Ectodermal cell (in vitro differentiated cells): ENCODE data around the gene BOC.

ENCODE experiments used
- H3K27ac ChIP-seq: 2 replicates; pipeline ENCODE4 v1.7.0; 2013; ENCODE audit warnings: mild to moderate bottlenecking, low read depth, low read length; ENCODE audit not compliant: insufficient read depth, poor library complexity, severe bottlenecking
- H3K27me3 ChIP-seq: 2 replicates; pipeline ENCODE4 v1.7.0; 2013; ENCODE audit warnings: mild to moderate bottlenecking, low read length; ENCODE audit not compliant: insufficient read depth, control insufficient read depth, poor library complexity, severe bottlenecking
- H3K36me3 ChIP-seq: one replicate; pipeline ENCODE4 v1.7.0; 2013; ENCODE audit warnings: low read length; ENCODE audit not compliant: control insufficient read depth, insufficient read depth
- H3K4me1 ChIP-seq: one replicate; pipeline ENCODE4 v1.7.0; 2013; ENCODE audit warnings: low read length; ENCODE audit not compliant: control insufficient read depth, insufficient read depth
- H3K4me3 ChIP-seq: 2 replicates; pipeline ENCODE4 v1.7.0; 2013; ENCODE audit warnings: low read depth, low read length, control low read depth; ENCODE audit not compliant: insufficient read depth
- H3K9me3 ChIP-seq: 2 replicates; pipeline ENCODE4 v1.7.0; 2013; ENCODE audit warnings: mild to moderate bottlenecking, low read length, moderate library complexity; ENCODE audit not compliant: control insufficient read depth
- WGBS, 2 experiments: methylation state at CpG; one replicate each; pipeline ENCODE4 v1.1.7; 2013; ENCODE audit warnings: missing lambda C conversion rate in 2 of 2; 5-methylcytosine and 5-hydroxymethylcytosine counted together

Gene BOC

DNA sequence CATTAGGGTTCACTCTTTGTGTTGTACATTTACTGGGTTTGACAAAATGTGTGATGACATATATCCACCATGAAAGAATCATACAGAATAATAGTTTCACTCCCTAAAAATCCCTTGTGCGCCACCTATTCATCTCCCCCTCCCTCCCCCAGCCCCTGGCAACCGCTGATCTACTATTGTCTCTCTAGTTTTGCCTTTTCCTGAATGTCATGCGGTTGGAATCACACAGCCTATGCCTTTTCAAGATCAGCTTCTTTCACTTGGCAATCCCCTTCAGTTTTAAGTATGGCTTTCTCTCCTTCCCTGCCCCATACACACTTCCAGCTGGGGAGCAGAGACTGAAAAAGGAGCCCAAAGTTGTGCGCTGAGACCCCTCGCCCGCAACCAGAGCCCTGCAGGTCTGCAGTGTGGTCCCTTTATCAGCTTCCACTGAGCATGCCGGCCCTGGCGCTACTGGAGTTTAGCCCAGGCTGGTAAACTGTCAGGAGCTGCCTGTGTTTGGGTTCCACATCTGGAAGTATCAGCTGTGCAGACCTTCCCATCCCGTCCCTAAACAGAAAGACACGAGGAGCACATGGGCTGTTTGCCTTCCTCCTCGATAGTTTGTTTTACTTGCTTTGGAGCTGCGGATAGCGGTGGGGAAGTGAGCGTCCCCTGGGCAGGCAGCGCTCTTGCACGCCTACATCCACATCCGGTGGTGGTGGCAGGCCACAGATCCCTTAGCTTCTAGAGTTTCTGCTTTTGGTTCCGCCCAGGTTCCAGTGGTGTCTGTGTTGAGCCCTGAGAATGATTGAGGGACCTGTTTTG, 12.3 kb downstream of the BOC start:
- no peak overlapping the region for H3K4me3 ChIP-seq
- no peaks in the 10 kb centered on the region for H3K9me3 ChIP-seq
- no peaks in the 10 kb centered on the region for H3K27me3 ChIP-seq
- H3K27ac ChIP-seq: peak overlapping the region; percentile 50
- peaks cover 65% of the 10 kb centered on the region for H3K36me3 ChIP-seq
- 87 to 88% methylated on average over 18 of the region's 18 CpGs for WGBS, 2 experiments
- H3K4me1 ChIP-seq: peaks cover 92% of the 10 kb centered on the region

DNA sequence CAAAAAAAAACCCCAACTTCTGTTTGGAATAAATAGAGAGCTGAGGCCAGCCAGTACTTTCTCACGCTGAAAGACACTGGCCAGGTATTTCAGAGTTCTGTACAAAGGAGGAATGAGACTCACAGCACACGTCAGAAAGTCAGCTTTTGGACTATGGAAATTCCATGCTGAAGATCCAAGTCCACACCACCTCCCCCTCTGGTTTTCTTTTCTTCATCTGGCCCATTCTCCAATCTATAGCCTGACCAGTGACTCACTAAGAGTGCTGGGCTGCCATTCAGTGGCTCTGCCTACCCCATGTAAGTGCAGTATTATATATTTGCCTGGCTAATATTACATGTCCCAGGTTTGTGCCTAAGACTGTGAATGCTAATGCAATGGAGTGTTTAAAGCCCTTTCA, 13.9 kb downstream of the BOC start:
- Histone ChIP-seq H3K4me3 (no peak overlapping the region), H3K4me1 (peaks cover 86% of the 10 kb centered on the region), H3K9me3 (no peaks in the 10 kb centered on the region), H3K27me3 (no peaks in the 10 kb centered on the region), H3K27ac (no peak overlapping the region), H3K36me3 (peaks cover 50% of the 10 kb centered on the region)
- 93 to 98% methylated on average over 2 of the region's 2 CpGs for WGBS, 2 experiments

DNA sequence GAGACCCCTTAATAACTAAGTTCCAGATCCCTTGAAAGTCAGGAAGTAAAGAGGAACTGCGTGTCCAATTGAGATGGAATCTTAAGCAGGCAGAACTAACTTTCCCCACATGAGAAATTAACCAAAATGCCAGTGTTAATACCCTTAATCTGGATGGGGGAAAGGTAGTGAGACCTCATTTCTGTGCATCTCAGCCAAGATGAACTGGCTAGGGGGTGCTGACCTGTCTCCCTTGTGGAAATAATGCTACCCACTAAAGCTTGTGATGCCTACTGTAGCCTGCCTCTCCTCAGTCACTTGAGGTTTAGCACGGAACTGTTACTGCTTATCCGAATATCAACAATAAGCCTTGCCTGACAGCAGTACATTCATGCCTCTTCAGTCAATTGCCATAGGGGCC, 15.1 kb downstream of the BOC start:
- H3K36me3 ChIP-seq: peaks cover 39% of the 10 kb centered on the region
- WGBS, 2 experiments: 92 to 94% methylated on average over 3 of the region's 3 CpGs
- H3K4me1 ChIP-seq: peaks cover 80% of the 10 kb centered on the region
- no peaks in the 10 kb centered on the region for H3K9me3 ChIP-seq
- H3K4me3 ChIP-seq: no peak overlapping the region
- no peaks in the 10 kb centered on the region for H3K27me3 ChIP-seq
- H3K27ac ChIP-seq: no peak overlapping the region

DNA sequence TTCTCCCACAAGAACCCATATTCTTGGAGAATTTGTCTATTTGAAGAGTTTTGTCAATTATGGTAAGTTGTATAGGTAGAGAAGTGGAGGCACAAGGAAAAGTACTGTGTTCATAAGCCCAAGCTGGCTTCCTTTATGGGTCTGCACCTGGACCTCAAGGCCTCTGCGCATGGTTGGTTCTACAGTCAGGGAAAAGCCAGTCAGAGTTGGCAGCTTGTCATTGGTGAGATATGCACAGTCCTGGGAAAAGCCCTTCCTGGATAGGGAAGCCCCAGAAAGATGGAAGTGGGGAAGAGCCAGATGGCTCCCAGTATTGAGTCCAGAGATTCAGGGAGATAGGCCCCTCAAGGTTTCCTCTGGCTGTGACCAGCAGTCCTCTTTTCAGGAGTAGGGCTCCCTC, 15.8 kb downstream of the BOC start:
- Histone ChIP-seq H3K4me1 (peaks cover 80% of the 10 kb centered on the region), H3K36me3 (peaks cover 33% of the 10 kb centered on the region), H3K27ac (no peak overlapping the region), H3K27me3 (no peaks in the 10 kb centered on the region), H3K4me3 (no peak overlapping the region), H3K9me3 (no peaks in the 10 kb centered on the region)
- WGBS, 2 experiments: 96 to 98% methylated on average over 1 of the region's 1 CpG

DNA sequence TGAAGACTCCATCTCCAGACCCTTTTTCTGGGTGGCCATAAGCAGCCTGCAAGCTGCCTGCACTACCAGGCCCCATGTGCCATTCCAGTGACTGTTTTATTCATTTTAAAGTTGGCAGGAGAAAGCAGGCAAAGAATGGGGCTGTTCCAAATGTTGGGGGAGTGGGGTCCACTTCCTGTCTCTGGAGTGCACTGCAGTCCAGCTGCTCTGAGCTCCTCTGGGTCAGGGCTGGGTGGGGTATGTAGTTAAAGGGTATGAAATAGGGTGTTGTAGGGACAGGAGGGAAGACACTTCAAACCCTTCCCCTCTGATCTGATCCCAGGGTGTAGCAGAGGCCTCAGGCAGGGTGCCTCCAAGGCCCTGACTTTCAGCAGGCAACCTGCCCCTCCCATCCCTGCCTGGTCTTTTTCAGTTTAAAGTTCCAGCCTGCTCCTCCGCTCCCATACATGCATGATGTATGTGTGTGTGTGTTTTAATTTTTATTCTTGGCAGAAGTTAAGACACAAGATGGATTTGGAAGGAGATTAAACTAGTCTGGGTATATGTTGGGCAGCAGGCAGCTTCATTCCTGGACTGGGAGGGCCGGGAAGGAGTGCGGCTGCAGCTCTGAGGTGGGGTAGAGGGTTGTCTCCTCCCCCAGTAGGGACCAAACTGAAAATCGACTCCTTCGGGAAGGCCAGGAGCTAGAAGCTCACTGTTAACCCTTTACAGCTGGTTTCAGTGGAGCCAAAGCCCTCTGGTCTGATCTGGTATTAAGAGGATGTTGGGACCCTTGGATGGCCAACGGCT, 17.3 kb downstream of the BOC start:
- Histone ChIP-seq H3K4me1 (peaks cover 78% of the 10 kb centered on the region), H3K27me3 (no peaks in the 10 kb centered on the region), H3K36me3 (peaks cover 25% of the 10 kb centered on the region), H3K27ac (no peak overlapping the region), H3K4me3 (no peak overlapping the region), H3K9me3 (no peaks in the 10 kb centered on the region)
- 36 to 40% methylated on average over 6 of the region's 6 CpGs for WGBS, 2 experiments

DNA sequence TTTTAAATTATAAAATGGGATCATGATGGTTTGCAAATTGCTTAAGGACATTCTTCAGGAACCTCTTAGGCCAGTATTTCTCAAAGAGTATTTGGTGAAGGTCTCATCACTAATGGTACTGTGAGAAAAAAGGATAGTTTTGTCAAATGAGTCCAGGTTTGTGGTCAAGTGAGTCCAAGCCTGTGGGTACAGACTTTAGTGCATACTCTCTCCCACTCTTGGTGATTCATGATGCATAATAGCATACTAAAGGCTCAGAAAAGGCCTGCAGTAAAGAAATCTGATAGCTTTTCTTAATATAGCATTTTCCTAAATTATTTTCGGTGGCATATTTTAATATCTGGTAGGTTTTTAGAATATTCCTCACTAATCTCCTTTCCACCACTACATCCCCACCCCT, 20.0 kb downstream of the BOC start:
- Histone ChIP-seq H3K4me3 (no peak overlapping the region), H3K36me3 (peaks cover 26% of the 10 kb centered on the region), H3K4me1 (peaks cover 72% of the 10 kb centered on the region), H3K9me3 (no peaks in the 10 kb centered on the region), H3K27me3 (no peaks in the 10 kb centered on the region), H3K27ac (peak overlapping the region; percentile 50)
- WGBS, 2 experiments: 100% methylated on average over 1 of the region's 1 CpG; no CpG with 5 or more reads in 1 of the 2 experiments

DNA sequence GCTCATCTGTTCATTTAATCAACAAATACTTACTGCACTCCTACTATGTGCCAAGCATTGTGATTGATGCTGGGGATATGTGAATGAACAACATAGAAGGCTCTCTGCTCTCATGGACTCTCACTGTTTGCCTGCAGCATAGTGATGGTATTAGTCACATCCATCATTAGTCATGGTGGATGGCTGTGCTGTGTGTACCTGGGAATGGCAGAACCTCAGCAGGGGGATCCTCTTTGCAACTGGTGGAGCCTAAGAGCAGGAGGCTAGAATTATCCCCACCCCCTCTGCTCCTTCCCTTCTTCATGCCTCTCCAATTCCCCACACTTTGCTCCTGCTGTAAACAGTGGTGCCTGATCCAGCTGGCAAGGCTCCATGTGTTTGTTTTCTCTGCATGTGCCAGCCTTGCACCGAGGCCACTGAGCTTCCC, 20.5 kb downstream of the BOC start:
- Histone ChIP-seq H3K27me3 (no peaks in the 10 kb centered on the region), H3K4me1 (peaks cover 71% of the 10 kb centered on the region), H3K27ac (peak overlapping the region; percentile 50), H3K36me3 (peaks cover 25% of the 10 kb centered on the region), H3K9me3 (no peaks in the 10 kb centered on the region), H3K4me3 (no peak overlapping the region)
- 46 to 52% methylated on average over 1 of the region's 1 CpG for WGBS, 2 experiments

DNA sequence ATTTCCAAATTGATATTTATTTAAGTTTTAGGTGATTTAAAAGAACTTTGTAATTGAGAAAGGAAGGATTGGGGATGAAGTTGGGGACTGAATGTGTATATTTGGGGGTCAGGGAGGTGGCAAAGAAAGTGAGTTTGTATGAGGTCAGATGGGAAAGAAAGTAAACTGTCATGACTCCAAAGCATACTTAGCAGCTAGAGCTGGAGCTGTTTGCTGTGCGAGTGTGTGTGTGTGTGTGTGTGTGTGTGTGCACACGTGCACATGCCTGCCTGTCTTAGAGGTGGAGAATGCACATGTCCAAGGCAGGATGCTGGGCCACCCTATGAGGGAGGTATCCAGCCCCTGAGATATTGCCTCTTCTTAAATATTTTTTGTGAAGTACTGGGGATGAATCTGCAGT, 21.0 kb downstream of the BOC start:
- Histone ChIP-seq H3K4me1 (peaks cover 69% of the 10 kb centered on the region), H3K27me3 (no peaks in the 10 kb centered on the region), H3K36me3 (peaks cover 23% of the 10 kb centered on the region), H3K27ac (no peak overlapping the region), H3K4me3 (no peak overlapping the region), H3K9me3 (no peaks in the 10 kb centered on the region)
- 90 to 92% methylated on average over 2 of the region's 2 CpGs for WGBS, 2 experiments

DNA sequence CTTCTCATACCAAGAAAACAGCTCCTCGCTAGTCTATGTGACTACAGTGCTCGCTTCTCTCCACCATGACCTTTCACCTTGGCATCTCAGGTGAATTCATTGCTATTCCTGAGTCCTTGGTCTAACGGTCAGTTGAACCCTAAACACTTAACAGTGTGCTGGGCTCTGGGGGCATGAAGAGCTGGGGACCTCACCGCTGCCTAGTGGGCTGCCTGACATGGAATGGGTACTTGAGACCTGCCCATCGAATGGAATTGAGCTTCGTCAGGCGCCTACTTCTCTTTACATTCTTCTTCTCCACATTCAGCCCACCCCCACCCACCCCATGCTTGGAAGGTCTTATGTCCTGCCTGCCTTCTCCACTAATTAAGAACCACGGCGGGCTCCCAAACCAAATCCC, 22.1 kb downstream of the BOC start:
- Histone ChIP-seq H3K4me1 (peaks cover 65% of the 10 kb centered on the region), H3K27me3 (no peaks in the 10 kb centered on the region), H3K9me3 (no peaks in the 10 kb centered on the region), H3K27ac (no peak overlapping the region), H3K4me3 (no peak overlapping the region), H3K36me3 (peaks cover 26% of the 10 kb centered on the region)
- WGBS, 2 experiments: 91 to 93% methylated on average over 9 of the region's 9 CpGs

DNA sequence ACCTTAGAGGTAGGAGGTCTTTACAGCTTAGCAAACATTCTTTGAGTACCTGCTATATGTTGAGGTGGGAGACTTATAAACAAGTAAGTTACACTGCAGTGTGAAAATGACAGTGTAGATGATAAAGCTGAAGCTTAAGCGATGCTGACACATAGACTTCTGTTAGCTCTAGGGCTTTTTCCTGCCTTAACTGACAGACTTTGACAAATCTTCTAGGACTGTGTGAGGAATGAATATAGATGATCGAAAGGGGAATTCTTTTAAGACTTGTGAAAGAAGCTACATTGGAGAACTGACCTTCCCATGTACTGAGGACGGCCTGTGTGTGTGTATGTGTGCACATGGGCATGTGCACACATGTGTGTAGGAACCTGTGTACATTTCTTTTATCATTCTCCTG, 22.7 kb downstream of the BOC start:
- peaks cover 65% of the 10 kb centered on the region for H3K4me1 ChIP-seq
- H3K27me3 ChIP-seq: no peaks in the 10 kb centered on the region
- peak overlapping the region; percentile 19 for H3K27ac ChIP-seq
- 94 to 95% methylated on average over 3 of the region's 3 CpGs for WGBS, 2 experiments
- H3K36me3 ChIP-seq: peaks cover 28% of the 10 kb centered on the region
- H3K9me3 ChIP-seq: no peaks in the 10 kb centered on the region
- no peak overlapping the region for H3K4me3 ChIP-seq
